KMS-11 (cell line): ENCODE data around the gene HMOX1.

Experiments used
- H2AFZ ChIP-seq: fragments of 200-600 bp; sonication (generic); 2 replicates; pipeline ENCODE4 v1.6.1; 2016; ENCODE audit warnings: antibody characterized with exemption, mixed run types, low read depth
- H3K27ac ChIP-seq: fragments of 200-600 bp; sonication (generic); 2 replicates; pipeline ENCODE4 v1.6.1; 2016; ENCODE audit warnings: mild to moderate bottlenecking, mixed run types
- H3K27me3 ChIP-seq: fragments of 200-600 bp; sonication (generic); 2 replicates; pipeline ENCODE4 v1.6.1; 2017; ENCODE audit warnings: mild to moderate bottlenecking, low read depth, mixed run types, moderate library complexity; ENCODE audit not compliant: insufficient read depth
- H3K36me3 ChIP-seq: fragments of 200-600 bp; sonication (generic); 2 replicates; pipeline ENCODE4 v1.6.1; 2017; ENCODE audit warnings: mild to moderate bottlenecking, mixed run types; ENCODE audit not compliant: insufficient read depth
- H3K4me1 ChIP-seq: fragments of 200-600 bp; sonication (generic); 2 replicates; pipeline ENCODE4 v1.6.1; 2016; ENCODE audit warnings: mild to moderate bottlenecking, low read depth, mixed run types; ENCODE audit not compliant: poor library complexity, severe bottlenecking
- H3K4me2 ChIP-seq: fragments of 200-600 bp; sonication (generic); 2 replicates; pipeline ENCODE4 v1.7.0; 2016; ENCODE audit warnings: mild to moderate bottlenecking, mixed run types
- H3K4me3 ChIP-seq: fragments of 200-600 bp; sonication (generic); IDR thresholded peaks from 2 replicates; pipeline ENCODE4 v1.6.1; 2017; ENCODE audit warnings: low read depth, low read length, mixed read lengths; ENCODE audit not compliant: insufficient read depth
- H3K79me2 ChIP-seq: fragments of 200-600 bp; sonication (generic); 2 replicates; pipeline ENCODE4 v1.6.1; 2016; ENCODE audit warnings: low read depth, mixed run types; ENCODE audit not compliant: insufficient read depth
- H3K9ac ChIP-seq: fragments of 200-600 bp; sonication (generic); 2 replicates; pipeline ENCODE4 v1.6.1; 2016; ENCODE audit warnings: mild to moderate bottlenecking, mixed run types
- H4K20me1 ChIP-seq: fragments of 200-600 bp; sonication (generic); 2 replicates; pipeline ENCODE4 v1.6.1; 2016; ENCODE audit warnings: mild to moderate bottlenecking, mixed run types; ENCODE audit not compliant: insufficient read depth
- TF ChIP-seq, protein P1 (sequence below): fragments of 200-600 bp; sonication (generic); conservative IDR thresholded peaks from 2 replicates; pipeline ENCODE4 v1.6.1; 2017; ENCODE audit warnings: low read depth, mild to moderate bottlenecking, antibody characterized with exemption, low read length, moderate library complexity, mixed read lengths

The HMOX1 gene

DNA sequence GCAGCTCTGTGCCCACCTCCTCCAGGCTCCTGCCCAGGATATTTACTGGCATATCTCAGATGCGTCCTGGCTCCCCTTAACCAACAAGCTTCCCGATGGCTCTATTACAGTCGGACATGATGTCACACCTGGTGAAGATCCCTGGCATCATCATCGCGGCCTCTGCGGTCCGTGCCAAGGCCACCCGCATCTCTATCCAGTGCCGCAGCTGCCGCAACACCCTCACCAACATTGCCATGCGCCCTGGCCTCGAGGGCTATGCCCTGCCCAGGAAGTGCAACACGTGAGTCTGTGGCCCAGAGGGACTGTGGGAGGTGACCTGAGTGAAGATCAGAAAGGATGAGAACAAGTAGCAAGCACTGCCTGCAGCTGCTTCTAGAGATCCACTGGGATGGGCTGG is 25.5 kb downstream of the HMOX1 start:
- Histone ChIP-seq H3K27me3 (no peaks in the 10 kb centered on the region), H3K4me2 (no peak overlapping the region), H2AFZ (no peak overlapping the region)

GRCh38 chr22:35407362-35407761 is 26.5 kb downstream of the HMOX1 start:
- Histone ChIP-seq H3K9ac (no peak overlapping the region), H3K4me1 (peaks cover 4% of the 10 kb centered on the region), H3K27ac (no peak overlapping the region), H3K27me3 (no peaks in the 10 kb centered on the region), H3K4me2 (no peak overlapping the region), H2AFZ (no peak overlapping the region), H3K4me3 (no peak overlapping the region), H4K20me1 (no peaks in the 10 kb centered on the region), H3K79me2 (peaks cover 6% of the 10 kb centered on the region; the same call in 1 of the 2 replicates), H3K36me3 (peaks cover 22% of the 10 kb centered on the region; the same call in 1 of the 2 replicates)
- TF ChIP-seq, protein P1, sequence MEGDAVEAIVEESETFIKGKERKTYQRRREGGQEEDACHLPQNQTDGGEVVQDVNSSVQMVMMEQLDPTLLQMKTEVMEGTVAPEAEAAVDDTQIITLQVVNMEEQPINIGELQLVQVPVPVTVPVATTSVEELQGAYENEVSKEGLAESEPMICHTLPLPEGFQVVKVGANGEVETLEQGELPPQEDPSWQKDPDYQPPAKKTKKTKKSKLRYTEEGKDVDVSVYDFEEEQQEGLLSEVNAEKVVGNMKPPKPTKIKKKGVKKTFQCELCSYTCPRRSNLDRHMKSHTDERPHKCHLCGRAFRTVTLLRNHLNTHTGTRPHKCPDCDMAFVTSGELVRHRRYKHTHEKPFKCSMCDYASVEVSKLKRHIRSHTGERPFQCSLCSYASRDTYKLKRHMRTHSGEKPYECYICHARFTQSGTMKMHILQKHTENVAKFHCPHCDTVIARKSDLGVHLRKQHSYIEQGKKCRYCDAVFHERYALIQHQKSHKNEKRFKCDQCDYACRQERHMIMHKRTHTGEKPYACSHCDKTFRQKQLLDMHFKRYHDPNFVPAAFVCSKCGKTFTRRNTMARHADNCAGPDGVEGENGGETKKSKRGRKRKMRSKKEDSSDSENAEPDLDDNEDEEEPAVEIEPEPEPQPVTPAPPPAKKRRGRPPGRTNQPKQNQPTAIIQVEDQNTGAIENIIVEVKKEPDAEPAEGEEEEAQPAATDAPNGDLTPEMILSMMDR, result no peak

More for the DNA sequence above, 25.5 kb downstream of the HMOX1 start:
- H3K27ac ChIP-seq, result no peak overlapping the region
- no peak overlapping the region for H3K4me3 ChIP-seq
- H3K36me3 ChIP-seq, result peaks cover 22% of the 10 kb centered on the region; the same call in 1 of the 2 replicates
- TF ChIP-seq, protein P1, result no peak
- H3K4me1 ChIP-seq, result peaks cover 10% of the 10 kb centered on the region
- H4K20me1 ChIP-seq, result no peaks in the 10 kb centered on the region
- H3K79me2 ChIP-seq, result peaks cover 9% of the 10 kb centered on the region; the same call in 1 of the 2 replicates
- H3K9ac ChIP-seq, result no peak overlapping the region

DNA sequence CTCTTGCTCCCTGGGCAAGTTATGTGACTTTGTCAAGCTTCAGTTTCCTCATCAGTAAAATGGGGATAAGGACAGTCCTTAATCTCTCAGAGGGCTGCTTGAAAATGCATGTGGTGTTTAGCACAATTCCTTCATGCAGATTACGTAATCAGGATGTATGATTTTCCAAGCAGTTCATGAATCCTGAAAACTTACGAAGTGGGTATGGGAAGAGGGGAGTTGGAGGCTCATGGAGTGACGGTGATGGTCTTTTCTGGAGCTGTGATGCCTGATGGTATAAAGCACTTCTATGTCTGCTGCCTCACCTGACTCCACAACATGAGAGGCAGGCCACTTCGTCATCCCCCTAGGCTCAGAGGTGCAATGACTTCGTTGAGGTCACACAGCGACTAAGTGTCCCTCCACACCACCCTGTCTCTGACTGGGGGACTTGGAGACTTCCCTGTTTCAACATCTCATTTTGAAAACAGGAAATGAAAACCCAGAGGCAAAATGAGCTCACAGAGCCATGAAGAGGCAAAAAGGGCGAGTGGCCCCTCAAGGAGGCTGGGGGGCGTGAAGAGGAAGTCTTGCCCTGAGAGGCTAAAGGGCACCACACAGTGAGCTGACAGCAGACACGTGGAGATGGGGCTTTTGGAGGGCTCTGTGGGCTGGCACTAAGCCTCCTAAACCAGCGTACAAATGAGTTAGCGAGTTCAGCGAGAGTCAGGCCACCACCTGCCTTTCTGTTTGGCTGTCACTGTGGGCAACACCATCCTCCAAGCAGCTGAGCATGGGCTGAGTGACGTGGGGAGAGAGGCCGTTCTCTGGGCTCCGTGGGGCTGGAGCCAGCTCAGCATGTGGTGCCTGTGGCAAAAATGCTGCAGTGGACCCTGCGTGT is 29.1 kb downstream of the HMOX1 start:
- Histone ChIP-seq H3K4me2 (no peak overlapping the region), H3K27ac (no peak overlapping the region; the same call in 1 of the 2 replicates), H3K79me2 (no peaks in the 10 kb centered on the region), H3K4me1 (no peaks in the 10 kb centered on the region), H4K20me1 (no peaks in the 10 kb centered on the region), H3K36me3 (peaks cover 14% of the 10 kb centered on the region; the same call in 1 of the 2 replicates), H3K9ac (no peak overlapping the region), H3K27me3 (no peaks in the 10 kb centered on the region), H2AFZ (no peak overlapping the region), H3K4me3 (no peak overlapping the region)
- TF ChIP-seq, protein P1, result no peak

- Histone ChIP-seq H3K79me2 (no peaks in the 10 kb centered on the region), H3K4me3 (no peak overlapping the region), H4K20me1 (no peaks in the 10 kb centered on the region), H3K4me1 (no peaks in the 10 kb centered on the region), H3K36me3 (peaks cover 11% of the 10 kb centered on the region; the same call in 1 of the 2 replicates), H3K27ac (no peak overlapping the region), H2AFZ (no peak overlapping the region), H3K9ac (no peak overlapping the region), H3K4me2 (no peak overlapping the region), H3K27me3 (no peaks in the 10 kb centered on the region)
- TF ChIP-seq, protein P1, result no peak
These were observed 29.8 kb downstream of the HMOX1 start for GRCh38 chr22:35410663-35411034.
